H1 (cell line): ENCODE results near the gene PLPPR4. TPM values are rescaled to one million over a fixed set of nuclear protein-coding genes. Genes with fewer than 3 reads are reported as not detected.
A peak's percentile ranks its signal among the peaks of the same experiment; 100 is the strongest.

ENCODE experiments used
- CTCF ChIA-PET: fragments of 300-600 bp; sonication (Branson Sonifier 250); formaldehyde crosslinking; loops from one replicate; lab custom pipeline; 2021; ENCODE audit not compliant: partially characterized antibody; lab: Charles Lee
- POLR2A ChIA-PET: fragments of 300-600 bp; sonication (Branson Sonifier 250); formaldehyde crosslinking; loops from one replicate; lab custom pipeline; 2021; ENCODE audit warnings: inconsistent platforms; ENCODE audit not compliant: partially characterized antibody; lab: Charles Lee
- DNase-seq, 2 experiments: peaks; one replicate each; pipeline versions ENCODE4 v3.0.0 to v3.0.0-alpha.2; 2010 to 2022; ENCODE audit warnings: low spot score in 2 of 2, low read depth in 1 of 2, mixed read lengths in 1 of 2
- FAIRE-seq: peaks from 2 replicates; lab custom pipeline; 2011; peaks lifted over from hg19 to GRCh38; lab: Jason Lieb, UNC
- H2AFZ ChIP-seq: 2 replicates; pipeline ENCODE4 v1.8.1; 2012; ENCODE audit warnings: low read length, inconsistent platforms
- H2AK5ac ChIP-seq: 2 replicates; pipeline ENCODE4 v1.6.1; 2013; ENCODE audit warnings: low read depth, low read length
- H2BK120ac ChIP-seq: replicated peaks from 2 replicates; pipeline ENCODE3; 2013; ENCODE audit warnings: low read depth, low read length, inconsistent platforms
- H2BK12ac ChIP-seq: 2 replicates; pipeline ENCODE4 v1.6.1; 2013; ENCODE audit warnings: low read depth, low read length
- H2BK15ac ChIP-seq: 2 replicates; pipeline ENCODE4 v1.6.1; 2013; ENCODE audit warnings: low read length
- H2BK20ac ChIP-seq: 2 replicates; pipeline ENCODE4 v1.6.1; 2013; ENCODE audit warnings: low read length
- H2BK5ac ChIP-seq: 2 replicates; pipeline ENCODE4 v1.6.1; 2013; ENCODE audit warnings: low read depth, low read length
- H3K14ac ChIP-seq: 2 replicates; pipeline ENCODE4 v1.6.1; 2013; ENCODE audit warnings: inconsistent platforms; ENCODE audit not compliant: insufficient read length
- H3K18ac ChIP-seq: 2 replicates; pipeline ENCODE4 v1.6.1; 2013; ENCODE audit warnings: low read length; ENCODE audit errors: extremely low read depth
- H3K23ac ChIP-seq: 2 replicates; pipeline ENCODE4 v1.6.1; 2013; ENCODE audit warnings: inconsistent platforms; ENCODE audit not compliant: insufficient read length
- H3K23me2 ChIP-seq: 2 replicates; pipeline ENCODE4 v1.6.1; 2013; ENCODE audit warnings: low read depth, low read length
- H3K27ac ChIP-seq: 2 replicates; pipeline ENCODE4 v1.6.1; 2011; ENCODE audit warnings: low read depth, low read length, inconsistent platforms
- H3K27me3 ChIP-seq, 4 experiments: replicated peaks in 1 of 4; 1 replicate in 1 of 4; 2 replicates in 3 of 4; pipeline versions ENCODE4 v1.6.1 to v1.8.1; 2011 to 2013; ENCODE audit warnings: low read length in 3 of 4, mild to moderate bottlenecking in 3 of 4, inconsistent platforms in 2 of 4, mixed read lengths in 2 of 4, moderate library complexity in 1 of 4; ENCODE audit not compliant: control insufficient read depth in 3 of 4, insufficient read depth in 3 of 4; ENCODE audit errors: extremely low read depth in 1 of 4
- H3K36me3 ChIP-seq, 4 experiments: 2 replicates each; pipeline versions ENCODE4 v1.6.1 to v1.8.1; 2011 to 2013; ENCODE audit warnings: mild to moderate bottlenecking in 4 of 4, low read length in 3 of 4, moderate library complexity in 2 of 4, control low read depth in 1 of 4, inconsistent platforms in 1 of 4; ENCODE audit not compliant: insufficient read depth in 4 of 4, control insufficient read depth in 2 of 4
- H3K4ac ChIP-seq: replicated peaks from 2 replicates; pipeline ENCODE3; 2013; ENCODE audit warnings: low read length, low read depth, mixed read lengths, inconsistent platforms; ENCODE audit not compliant: insufficient read length
- H3K4me1 ChIP-seq, 4 experiments: replicated peaks in 1 of 4; 1 replicate in 1 of 4; 2 replicates in 3 of 4; pipeline versions ENCODE4 v1.6.1 to v1.8.1; 2011 to 2013; ENCODE audit warnings: low read length in 3 of 4, inconsistent platforms in 2 of 4, mixed read lengths in 1 of 4; ENCODE audit not compliant: insufficient read depth in 4 of 4, control insufficient read depth in 3 of 4
- H3K4me2 ChIP-seq, 2 experiments: 2 replicates each; pipeline versions ENCODE4 v1.6.1 to v1.8.1; 2011 to 2013; ENCODE audit warnings: low read depth in 2 of 2, low read length in 2 of 2, control low read depth in 1 of 2, inconsistent platforms in 1 of 2, mild to moderate bottlenecking in 1 of 2; ENCODE audit not compliant: insufficient read depth in 1 of 2
- H3K4me3 ChIP-seq, 4 experiments: fragments of 200-600, 300-600 bp in 1 of 4; sonication (generic), shearing (Covaris generic), sonication (Bioruptor Twin) in 1 of 4; 2 replicates each; pipeline versions ENCODE4 v1.5.1 to v1.8.1; 2011 to 2016; ENCODE audit warnings: low read length in 4 of 4, low read depth in 3 of 4, control low read depth in 2 of 4, inconsistent platforms in 2 of 4, mild to moderate bottlenecking in 2 of 4, mixed read lengths in 1 of 4, moderate library complexity in 1 of 4; ENCODE audit not compliant: insufficient read depth in 2 of 4; ENCODE audit errors: extremely low read depth in 1 of 4
- H3K56ac ChIP-seq: replicated peaks from 2 replicates; pipeline ENCODE3; 2013; ENCODE audit warnings: low read depth, mild to moderate bottlenecking, mixed read lengths, low read length, inconsistent platforms; ENCODE audit not compliant: insufficient read length
- H3K79me1 ChIP-seq: 2 replicates; pipeline ENCODE4 v1.6.1; 2013; ENCODE audit warnings: low read depth, low read length, control low read depth
- H3K79me2 ChIP-seq, 2 experiments: 2 replicates each; pipeline versions ENCODE4 v1.6.1 to v1.8.1; 2012 to 2013; ENCODE audit warnings: low read length in 2 of 2, mild to moderate bottlenecking in 2 of 2, inconsistent platforms in 1 of 2; ENCODE audit not compliant: insufficient read depth in 2 of 2, control insufficient read depth in 1 of 2
- H3K9ac ChIP-seq, 4 experiments: replicated peaks in 1 of 4; 1 replicate in 1 of 4; 2 replicates in 3 of 4; pipeline versions ENCODE4 v1.6.1 to v1.8.1; 2011 to 2013; ENCODE audit warnings: low read depth in 3 of 4, low read length in 3 of 4, control low read depth in 2 of 4, mild to moderate bottlenecking in 2 of 4, moderate library complexity in 2 of 4, inconsistent platforms in 1 of 4; ENCODE audit errors: extremely low read depth in 1 of 4
- H3K9me3 ChIP-seq, 2 experiments: 2 replicates each; pipeline versions ENCODE4 v1.6.1 to v1.8.1; 2012 to 2013; ENCODE audit warnings: mild to moderate bottlenecking in 2 of 2, moderate library complexity in 2 of 2, control low read depth in 1 of 2, inconsistent platforms in 1 of 2, low read depth in 1 of 2, low read length in 1 of 2, mixed read lengths in 1 of 2; ENCODE audit not compliant: insufficient read depth in 2 of 2
- H4K20me1 ChIP-seq, 2 experiments: replicated peaks in 1 of 2; 2 replicates each; pipeline versions ENCODE3 to v1.8.1; 2011 to 2013; ENCODE audit warnings: inconsistent platforms in 2 of 2, low read length in 2 of 2, mild to moderate bottlenecking in 1 of 2; ENCODE audit not compliant: insufficient read depth in 2 of 2, control insufficient read depth in 1 of 2
- H4K5ac ChIP-seq: 2 replicates; pipeline ENCODE4 v1.6.1; 2013; ENCODE audit warnings: low read length, low read depth, mixed read lengths, inconsistent platforms; ENCODE audit not compliant: insufficient read length
- H4K8ac ChIP-seq: 2 replicates; pipeline ENCODE4 v1.8.0; 2013; ENCODE audit warnings: mild to moderate bottlenecking, moderate library complexity, low read length, inconsistent platforms; ENCODE audit not compliant: insufficient read depth; ENCODE audit errors: extremely low read depth
- H4K91ac ChIP-seq: replicated peaks from 2 replicates; pipeline ENCODE3; 2013; ENCODE audit warnings: low read length, mixed read lengths, inconsistent platforms; ENCODE audit not compliant: insufficient read length
- CTBP2 ChIP-seq: IDR thresholded peaks from 2 replicates; pipeline ENCODE4 v1.7.0; 2011; ENCODE audit warnings: borderline replicate concordance, mild to moderate bottlenecking, moderate library complexity, mixed read lengths, low read length; ENCODE audit not compliant: insufficient read depth, insufficient read length
- EP300 ChIP-seq, 2 experiments: IDR thresholded peaks; 1 replicate in 1 of 2; 2 replicates in 1 of 2; pipeline ENCODE4 v1.6.1; 2011 to 2012; ENCODE audit warnings: low read depth in 2 of 2, low read length in 2 of 2, mild to moderate bottlenecking in 2 of 2, borderline replicate concordance in 1 of 2, inconsistent platforms in 1 of 2, moderate library complexity in 1 of 2
- RAD21 ChIP-seq, 2 experiments: IDR thresholded peaks in 1 of 2; conservative IDR thresholded peaks in 1 of 2; 2 replicates each; pipeline ENCODE4 v1.6.1; 2011; ENCODE audit warnings: low read depth in 2 of 2, low read length in 2 of 2, improper control_type of control experiment in 1 of 2, inconsistent platforms in 1 of 2, mild to moderate bottlenecking in 1 of 2, moderate library complexity in 1 of 2
- TCF12 ChIP-seq: IDR thresholded peaks from 2 replicates; pipeline ENCODE4 v1.6.1; 2011; ENCODE audit warnings: low read depth, mild to moderate bottlenecking, low read length
- WGBS, 2 experiments: shearing (Covaris generic) in 1 of 2; methylation state at CpG; one replicate each; pipeline versions ENCODE4 v1.1.6 to v1.1.7; 2013 to 2015; ENCODE audit warnings: low lambda C conversion rate in 2 of 2, mixed read lengths in 2 of 2, inconsistent platforms in 1 of 2, low coverage in 1 of 2, missing lambda C conversion rate in 1 of 2; ENCODE audit not compliant: insufficient replicate concordance in 2 of 2, insufficient coverage in 1 of 2, insufficient read length in 1 of 2; ENCODE audit errors: extremely low coverage in 1 of 2, missing lambda C conversion rate in 1 of 2; 5-methylcytosine and 5-hydroxymethylcytosine counted together
- polyA plus RNA-seq, 7 experiments: library from polyadenylated mRNA; depleted of rRNA in 3 of 7; stranded (reverse) in 5 of 7; unstranded in 2 of 7; fragments of >200 nt in 5 of 7; fragments of 200-250 nt in 2 of 7; gene quantifications; 1 replicate in 5 of 7; 2 replicates in 1 of 7; 4 replicates in 1 of 7; pipeline versions ENCODE4 v1.2.1 to v1.2.3, GENCODE V29; 2011 to 2013; ENCODE audit warnings: missing spikeins in 2 of 7, mixed read lengths in 2 of 7
- total RNA-seq: library from RNA; stranded (reverse); fragmentation: NEBNext Ultra II Directional; extraction: Animal tissue kit (Norgen Biotek cat#: 25700); gene quantifications from 2 replicates; pipeline ENCODE4 v1.2.1, GENCODE V29; 2021

PLPPR4 gene
- total and polyA plus RNA-seq, 2 of the 8 experiments (the other 6 are each of a cell fraction or from before 2014, with no cell fraction given): 0.74 to 2.2 TPM

DNA sequence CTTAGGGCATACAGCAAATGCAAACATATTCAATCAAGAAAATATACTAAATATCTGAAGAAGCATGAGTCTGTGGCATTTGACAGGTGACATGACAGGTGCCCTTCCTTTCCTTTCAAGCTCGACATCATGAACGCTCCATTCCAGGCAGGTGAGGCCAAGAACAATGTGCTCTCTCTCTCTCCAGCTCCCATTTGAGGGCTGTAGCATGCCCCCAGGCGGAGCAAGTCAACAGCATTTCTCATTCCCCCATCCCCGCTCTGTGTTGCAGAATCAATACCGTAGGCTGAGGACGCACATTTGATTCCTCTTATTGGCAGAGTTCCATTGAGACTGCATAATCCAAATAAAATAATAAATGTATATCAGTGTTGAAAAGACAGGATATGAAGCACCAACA lies 24.6 kb upstream of the PLPPR4 start:
- no peaks in the 10 kb centered on the region for H3K79me2 ChIP-seq
- DNase-seq: no peak
- no peaks in the 10 kb centered on the region for H4K20me1 ChIP-seq
- H2BK5ac ChIP-seq: no peak overlapping the region
- no peaks in the 10 kb centered on the region for H3K36me3 ChIP-seq
- ChIA-PET CTCF (no interaction called here), POLR2A (no interaction called here)
- no peak overlapping the region for H2AFZ ChIP-seq
- no peak overlapping the region for H4K8ac ChIP-seq
- no peak overlapping the region for H3K23ac ChIP-seq
- H3K18ac ChIP-seq: no peak overlapping the region
- no peak overlapping the region for H3K4ac ChIP-seq
- no peak overlapping the region for H2BK20ac ChIP-seq
- H3K23me2 ChIP-seq: no peaks in the 10 kb centered on the region
- H4K91ac ChIP-seq: no peak overlapping the region
- H2BK120ac ChIP-seq: no peak overlapping the region
- no peaks in the 10 kb centered on the region for H3K79me1 ChIP-seq
- no peaks in the 10 kb centered on the region for H3K27me3 ChIP-seq
- no peak overlapping the region for H3K27ac ChIP-seq
- H3K9ac ChIP-seq: no peak overlapping the region
- no peak overlapping the region for H2BK12ac ChIP-seq
- no peak overlapping the region for H2BK15ac ChIP-seq
- no peak overlapping the region for H3K4me3 ChIP-seq
- WGBS, 2 experiments: 83% methylated on average over 6 of the region's 6 CpGs; no CpG with 5 or more reads in 1 of the 2 experiments
- H3K4me2 ChIP-seq: no peak overlapping the region
- no peak overlapping the region for H3K56ac ChIP-seq
- H4K5ac ChIP-seq: no peak overlapping the region
- H3K9me3 ChIP-seq: no peaks in the 10 kb centered on the region
- H3K14ac ChIP-seq: no peak overlapping the region
- H2AK5ac ChIP-seq: no peak overlapping the region
- H3K4me1 ChIP-seq: no peaks in the 10 kb centered on the region
- no peak for FAIRE-seq
- TF ChIP-seq RAD21 (IDR thresholded peaks at IDR 0.05 in 1 of 2, conservative IDR thresholded peaks at IDR 0.05 in 1 of 2; ENCODE audit: low read depth in 2 of 2, low read length in 2 of 2) (0 out of 4 replicates have a peak, but pooled peaks of 1 of the 2 experiments have one; percentile 4), TCF12 (no peak), EP300 (IDR thresholded peaks at IDR 0.05; ENCODE audit: borderline replicate concordance in 1 of 2, low read depth in 2 of 2, low read length in 2 of 2) (no peak), CTBP2 (no peak)
